Activated CD8-positive, alpha-beta T cell treated with anti-CD3 and anti-CD28 coated beads for 36 hours (primary cell): Measurements from ENCODE around the gene TMEM267. TPM values are rescaled to one million over a fixed set of nuclear protein-coding genes. Genes with fewer than 3 reads are reported as not detected.

Experiments used
- ATAC-seq: fragments of 200-7000 bp; cut with Tn5 transposase; one replicate; pipeline ENCODE4 v1.10.0; 2021; ENCODE audit warnings: mild to moderate bottlenecking, moderate library complexity
- CTCF ChIA-PET: fragments of 350-600 bp; sonication (Branson Sonifier 250); formaldehyde crosslinking; loops from one replicate; lab custom pipeline; 2021; ENCODE audit warnings: antibody characterized with exemption; lab: Charles Lee
- POLR2A ChIA-PET: fragments of 350-600 bp; sonication (Branson Sonifier 250); formaldehyde crosslinking; loops from one replicate; lab custom pipeline; 2021; ENCODE audit warnings: antibody characterized with exemption; lab: Charles Lee
- DNase-seq: peaks from one replicate; pipeline ENCODE4 v3.0.0-alpha.2; 2020
- H3K27ac Mint-ChIP-seq: one replicate; pipeline ENCODE4 v1.8.0; 2021; ENCODE audit warnings: mild to moderate bottlenecking, mixed read lengths
- H3K27me3 Mint-ChIP-seq: one replicate; pipeline ENCODE4 v1.8.0; 2021; ENCODE audit warnings: mixed read lengths
- H3K36me3 Mint-ChIP-seq: one replicate; pipeline ENCODE4 v1.8.0; 2021; ENCODE audit warnings: low read depth, mixed read lengths
- H3K4me1 Mint-ChIP-seq: one replicate; pipeline ENCODE4 v1.8.0; 2021; ENCODE audit warnings: low read depth, mixed read lengths
- H3K4me3 Mint-ChIP-seq: one replicate; pipeline ENCODE4 v1.8.0; 2021; ENCODE audit warnings: mild to moderate bottlenecking, moderate library complexity, mixed read lengths
- H3K9me3 Mint-ChIP-seq: one replicate; pipeline ENCODE4 v1.8.0; 2021; ENCODE audit warnings: mixed read lengths
- intact Hi-C: fragments of 100-400 bp; cut with micrococcal nuclease; formaldehyde crosslinking; loops from one replicate; pipeline ENCODE4 v1.10.0; 2022
- total RNA-seq, 2 experiments: library from RNA; stranded (reverse); gene quantifications; one replicate each; pipeline ENCODE4 v1.2.3, GENCODE V29; 2021
- TF ChIP-seq, protein P1 (sequence below): fragments of 200-600 bp; IDR thresholded peaks from one replicate; pipeline ENCODE4 v1.8.0; 2022; ENCODE audit warnings: antibody characterized with exemption, mild to moderate bottlenecking

TMEM267 gene
- total RNA-seq, 2 experiments from 2014 or later, result 14.4 to 20.0 TPM

DNA sequence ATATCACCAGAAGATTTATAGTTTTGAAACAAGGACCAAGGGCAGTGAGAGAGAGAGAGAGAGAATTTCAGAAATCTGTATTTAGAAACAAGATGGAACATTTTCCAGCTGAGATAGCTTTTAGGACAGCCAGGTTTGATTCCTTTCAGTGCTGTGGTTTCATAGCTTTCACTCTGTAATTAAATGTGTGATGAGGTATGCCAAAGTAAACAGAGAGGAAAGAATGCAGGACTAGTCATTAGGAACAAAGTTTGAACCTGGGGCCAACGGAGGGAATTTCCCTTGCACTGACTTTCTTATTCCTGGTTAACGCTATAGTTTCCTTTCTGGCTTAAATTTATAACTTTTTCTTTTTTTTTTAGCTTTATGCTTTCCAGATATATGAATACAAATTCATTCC is 61.5 kb downstream of the TMEM267 start:
- POLR2A ChIA-PET, result interaction anchor here (0.7 kb wide), 1 partner anchor 25 kb away, joined by 3 read pairs; no protein-coding TSS in a partner anchor
- no peak overlapping the region for H3K4me3 Mint-ChIP-seq
- intact Hi-C loops, result no loop called here
- CTCF ChIA-PET, result no interaction called here
- TF ChIP-seq, protein P1, sequence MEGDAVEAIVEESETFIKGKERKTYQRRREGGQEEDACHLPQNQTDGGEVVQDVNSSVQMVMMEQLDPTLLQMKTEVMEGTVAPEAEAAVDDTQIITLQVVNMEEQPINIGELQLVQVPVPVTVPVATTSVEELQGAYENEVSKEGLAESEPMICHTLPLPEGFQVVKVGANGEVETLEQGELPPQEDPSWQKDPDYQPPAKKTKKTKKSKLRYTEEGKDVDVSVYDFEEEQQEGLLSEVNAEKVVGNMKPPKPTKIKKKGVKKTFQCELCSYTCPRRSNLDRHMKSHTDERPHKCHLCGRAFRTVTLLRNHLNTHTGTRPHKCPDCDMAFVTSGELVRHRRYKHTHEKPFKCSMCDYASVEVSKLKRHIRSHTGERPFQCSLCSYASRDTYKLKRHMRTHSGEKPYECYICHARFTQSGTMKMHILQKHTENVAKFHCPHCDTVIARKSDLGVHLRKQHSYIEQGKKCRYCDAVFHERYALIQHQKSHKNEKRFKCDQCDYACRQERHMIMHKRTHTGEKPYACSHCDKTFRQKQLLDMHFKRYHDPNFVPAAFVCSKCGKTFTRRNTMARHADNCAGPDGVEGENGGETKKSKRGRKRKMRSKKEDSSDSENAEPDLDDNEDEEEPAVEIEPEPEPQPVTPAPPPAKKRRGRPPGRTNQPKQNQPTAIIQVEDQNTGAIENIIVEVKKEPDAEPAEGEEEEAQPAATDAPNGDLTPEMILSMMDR, result no peak
- H3K9me3 Mint-ChIP-seq, result no peaks in the 10 kb centered on the region
- no peaks in the 10 kb centered on the region for H3K4me1 Mint-ChIP-seq
- no peak overlapping the region for H3K27ac Mint-ChIP-seq
- H3K36me3 Mint-ChIP-seq, result no peaks in the 10 kb centered on the region
- H3K27me3 Mint-ChIP-seq, result no peaks in the 10 kb centered on the region
- ATAC-seq (no peak), DNase-seq (no peak)

GRCh38 chr5:43421450-43422133 is 62.1 kb downstream of the TMEM267 start:
- DNase-seq, result no peak
- Mint-ChIP-seq H3K4me3 (no peak overlapping the region), H3K27me3 (no peaks in the 10 kb centered on the region), H3K4me1 (no peaks in the 10 kb centered on the region), H3K36me3 (no peaks in the 10 kb centered on the region), H3K9me3 (no peaks in the 10 kb centered on the region), H3K27ac (no peak overlapping the region)
- ChIA-PET POLR2A (interaction anchor here (0.7 kb wide), 1 partner anchor 25 kb away, joined by 3 read pairs; no protein-coding TSS in a partner anchor), CTCF (no interaction called here)
- TF ChIP-seq, protein P1, result no peak
- intact Hi-C loops, result no loop called here
- ATAC-seq, result no peak

DNA sequence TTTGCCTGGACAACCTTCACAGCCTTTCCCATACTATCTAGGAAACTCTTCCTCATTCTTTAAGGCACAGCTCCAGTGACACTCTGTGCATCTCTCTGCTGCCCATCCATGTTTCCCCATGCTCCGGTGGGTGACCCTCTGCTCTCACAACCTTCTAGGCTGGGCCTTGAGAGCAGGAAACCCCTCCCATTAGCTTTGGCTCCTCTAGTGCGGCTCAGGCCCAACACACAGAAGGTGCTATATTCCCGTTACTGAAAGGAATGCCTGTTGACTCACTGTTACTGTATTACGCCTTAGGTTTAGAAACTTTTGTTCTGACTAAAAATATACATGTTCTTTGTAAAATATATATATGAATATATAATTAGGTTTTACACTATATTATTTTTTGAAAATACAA is 63.4 kb downstream of the TMEM267 start:
- Mint-ChIP-seq H3K36me3 (no peaks in the 10 kb centered on the region), H3K4me1 (no peaks in the 10 kb centered on the region), H3K27ac (no peak overlapping the region), H3K9me3 (no peaks in the 10 kb centered on the region), H3K4me3 (no peak overlapping the region), H3K27me3 (no peaks in the 10 kb centered on the region)
- TF ChIP-seq, protein P1, result no peak
- no peak for ATAC-seq
- CTCF ChIA-PET, result interaction anchor here (0.7 to 2.4 kb wide), 2 partner anchors 30 to 150 kb away, joined by 3 to 8 read pairs; no protein-coding TSS in a partner anchor
- no peak for DNase-seq
- intact Hi-C loops, result no loop called here
- POLR2A ChIA-PET, result no interaction called here

DNA sequence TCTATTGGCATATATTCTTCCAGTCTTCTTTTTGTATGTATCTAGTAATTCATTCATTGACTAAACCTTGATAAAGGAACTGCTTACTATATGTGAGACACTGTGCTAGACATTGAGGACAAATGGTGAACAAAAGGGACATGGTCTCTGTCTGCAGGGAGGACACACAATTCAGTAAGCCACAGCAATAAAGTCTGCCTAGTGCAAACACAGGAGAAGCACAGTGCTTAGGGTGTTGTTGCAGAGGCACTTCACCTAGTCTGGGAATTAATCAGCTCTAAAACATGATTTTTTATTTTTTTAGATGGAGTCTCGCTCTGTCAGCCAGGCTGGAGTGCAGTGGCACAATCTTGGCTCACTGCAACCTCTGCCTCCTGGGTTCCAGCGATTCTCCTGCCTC is 65.1 kb downstream of the TMEM267 start:
- Mint-ChIP-seq H3K27me3 (no peaks in the 10 kb centered on the region), H3K9me3 (no peaks in the 10 kb centered on the region), H3K4me3 (no peak overlapping the region), H3K4me1 (no peaks in the 10 kb centered on the region), H3K27ac (no peak overlapping the region), H3K36me3 (no peaks in the 10 kb centered on the region)
- ATAC-seq (no peak), DNase-seq (no peak)
- CTCF ChIA-PET, result interaction anchor here (2.4 kb wide), 1 partner anchor 29 kb away, joined by 8 read pairs; no protein-coding TSS in a partner anchor
- TF ChIP-seq, protein P1, result no peak
- intact Hi-C loops, result no loop called here
- POLR2A ChIA-PET, result no interaction called here

GRCh38 chr5:43416803-43417394 is 66.8 kb downstream of the TMEM267 start:
- Mint-ChIP-seq H3K4me3 (no peak overlapping the region), H3K9me3 (no peaks in the 10 kb centered on the region), H3K4me1 (no peaks in the 10 kb centered on the region), H3K36me3 (no peaks in the 10 kb centered on the region), H3K27ac (no peak overlapping the region), H3K27me3 (no peaks in the 10 kb centered on the region)
- no peak for ATAC-seq
- DNase-seq, result no peak
- CTCF ChIA-PET, result no interaction called here
- TF ChIP-seq, protein P1, result no peak
- POLR2A ChIA-PET, result interaction anchor here (0.6 kb wide), 1 partner anchor 780 kb away, joined by 3 read pairs; no protein-coding TSS in a partner anchor
- intact Hi-C loops, result no loop called here
